Astrocyte (in vitro differentiated cells and primary cell): Measurements from ENCODE around the gene MRPS25. TPM values are rescaled to one million over a fixed set of nuclear protein-coding genes. Genes with fewer than 3 reads are reported as not detected.

Experiments
- DNase-seq: peaks from one replicate; pipeline ENCODE4 v3.0.0-alpha.2; 2010; ENCODE audit warnings: low read depth
- FAIRE-seq: peaks from 2 replicates; lab custom pipeline; 2011; peaks lifted over from hg19 to GRCh38; lab: Jason Lieb, UNC
- H2AFZ ChIP-seq: 2 replicates; pipeline ENCODE4 v1.6.0; 2012; ENCODE audit warnings: low read depth, low read length, inconsistent platforms
- H3K27ac ChIP-seq: 2 replicates; pipeline ENCODE4 v1.5.1; 2011; ENCODE audit warnings: low read depth, low read length, inconsistent platforms
- H3K27me3 ChIP-seq: 2 replicates; pipeline ENCODE4 v1.6.0; 2011; ENCODE audit warnings: low read length, inconsistent platforms; ENCODE audit not compliant: insufficient read depth
- H3K36me3 ChIP-seq: 2 replicates; pipeline ENCODE4 v1.5.1; 2011; ENCODE audit warnings: low read length, inconsistent platforms; ENCODE audit not compliant: insufficient read depth
- H3K4me1 ChIP-seq: 2 replicates; pipeline ENCODE4 v1.5.1; 2011; ENCODE audit warnings: low read length, inconsistent platforms; ENCODE audit not compliant: insufficient read depth
- H3K4me2 ChIP-seq: 2 replicates; pipeline ENCODE4 v1.6.0; 2012; ENCODE audit warnings: low read length, inconsistent platforms
- H3K4me3 ChIP-seq: 2 replicates; pipeline ENCODE4 v1.5.1; 2011; ENCODE audit warnings: low read depth, mild to moderate bottlenecking, low read length, inconsistent platforms; ENCODE audit not compliant: insufficient read depth
- H3K79me2 ChIP-seq: 2 replicates; pipeline ENCODE4 v1.6.0; 2012; ENCODE audit warnings: mild to moderate bottlenecking, low read length, inconsistent platforms; ENCODE audit not compliant: insufficient read depth
- H3K9ac ChIP-seq: 2 replicates; pipeline ENCODE4 v1.6.0; 2012; ENCODE audit warnings: mild to moderate bottlenecking, low read length, inconsistent platforms
- H3K9me3 ChIP-seq: 2 replicates; pipeline ENCODE4 v1.5.1; 2012; ENCODE audit warnings: low read depth, mild to moderate bottlenecking, low read length, inconsistent platforms; ENCODE audit not compliant: insufficient read depth
- H4K20me1 ChIP-seq: 2 replicates; pipeline ENCODE4 v1.6.0; 2012; ENCODE audit warnings: low read length, inconsistent platforms; ENCODE audit not compliant: insufficient read depth
- H3K27ac Mint-ChIP-seq: one replicate; pipeline ENCODE4 v1.8.0; 2021; ENCODE audit warnings: mild to moderate bottlenecking, mixed read lengths; ENCODE audit not compliant: unreplicated experiment
- H3K27me3 Mint-ChIP-seq: one replicate; pipeline ENCODE4 v1.8.0; 2021; ENCODE audit warnings: low read depth, mixed read lengths; ENCODE audit not compliant: unreplicated experiment
- H3K36me3 Mint-ChIP-seq: one replicate; pipeline ENCODE4 v1.8.0; 2021; ENCODE audit warnings: low read depth, mixed read lengths; ENCODE audit not compliant: unreplicated experiment
- H3K4me1 Mint-ChIP-seq: one replicate; pipeline ENCODE4 v1.8.0; 2021; ENCODE audit warnings: low read depth, mixed read lengths; ENCODE audit not compliant: unreplicated experiment
- H3K4me3 Mint-ChIP-seq: one replicate; pipeline ENCODE4 v1.8.0; 2021; ENCODE audit warnings: mild to moderate bottlenecking, moderate library complexity, mixed read lengths; ENCODE audit not compliant: unreplicated experiment
- H3K9me3 Mint-ChIP-seq: one replicate; pipeline ENCODE4 v1.8.0; 2021; ENCODE audit warnings: mild to moderate bottlenecking, mixed read lengths; ENCODE audit not compliant: unreplicated experiment
- EZH2 ChIP-seq: IDR thresholded peaks from 2 replicates; pipeline ENCODE4 v1.6.1; 2012; ENCODE audit warnings: mild to moderate bottlenecking, low read length, inconsistent platforms; ENCODE audit not compliant: insufficient read depth
- total RNA-seq: library from RNA; stranded (reverse); gene quantifications from 2 replicates; pipeline ENCODE4 v1.2.1, GENCODE V29; 2021
- TF ChIP-seq, protein P1 (sequence below): IDR thresholded peaks from 2 replicates; pipeline ENCODE4 v1.5.1; 2011; ENCODE audit warnings: low read depth, mild to moderate bottlenecking, inconsistent platforms, low read length, moderate library complexity; ENCODE audit not compliant: insufficient read depth

MRPS25 gene
- total RNA-seq, 1 donor from 2014 or later, result 38.9 TPM

DNA sequence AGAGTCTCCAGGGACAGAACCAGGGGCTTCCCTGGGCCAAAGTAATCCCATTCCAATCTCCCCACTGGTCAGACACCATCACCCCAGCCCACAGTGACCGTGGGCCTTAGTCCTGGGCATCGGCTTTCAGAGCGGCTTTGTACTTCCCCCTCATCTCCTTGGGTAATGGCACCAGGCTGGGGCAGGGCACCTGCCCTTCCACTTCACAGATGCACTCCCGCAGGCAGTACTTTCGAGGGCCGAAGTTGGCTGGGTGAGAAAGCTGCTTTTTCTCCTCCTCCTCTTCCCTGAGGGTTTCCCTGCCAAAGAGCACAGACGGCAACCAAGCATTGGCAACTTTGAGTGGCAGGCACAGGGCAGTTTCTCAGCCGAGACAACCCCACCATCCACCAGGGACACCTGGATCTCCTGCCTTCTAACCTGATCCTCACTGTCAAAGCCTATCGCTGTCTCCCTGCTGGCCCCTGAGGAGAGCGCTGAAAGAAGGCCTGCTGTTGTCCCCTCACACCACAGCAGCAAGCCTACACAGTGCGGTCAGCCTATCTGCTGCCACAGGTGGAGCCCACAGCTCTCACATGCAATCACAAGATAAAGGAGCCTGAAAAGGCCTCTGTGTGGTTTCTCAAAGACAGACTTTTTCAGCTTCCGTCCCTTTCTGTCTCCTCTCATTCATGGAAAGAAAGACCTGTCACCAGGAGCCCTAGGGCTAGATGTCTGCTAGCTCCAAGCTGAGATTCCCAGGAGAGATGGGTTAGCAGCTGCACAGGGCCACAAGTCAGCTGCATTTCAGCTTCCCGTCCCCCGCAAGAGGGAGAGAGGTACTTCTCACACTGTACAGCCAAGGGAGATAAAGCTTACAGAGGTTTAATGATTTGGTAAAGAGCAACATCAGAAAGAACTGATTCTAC lies 12.5 kb downstream of the MRPS25 start:
- H3K36me3 ChIP-seq, result peaks cover 33% of the 10 kb centered on the region
- H3K4me2 ChIP-seq, result no peak overlapping the region
- H3K9ac ChIP-seq, result no peak overlapping the region
- no peak overlapping the region for H3K4me3 ChIP-seq
- no peaks in the 10 kb centered on the region for H3K9me3 ChIP-seq
- H3K27me3 Mint-ChIP-seq, result no peaks in the 10 kb centered on the region
- H3K79me2 ChIP-seq, result peaks cover 74% of the 10 kb centered on the region
- FAIRE-seq (no peak), DNase-seq (no peak)
- no peaks in the 10 kb centered on the region for H3K27me3 ChIP-seq
- H3K27ac Mint-ChIP-seq, result peak overlapping the region; percentile 55
- no peaks in the 10 kb centered on the region for H3K4me1 ChIP-seq
- H3K27ac ChIP-seq, result no peak overlapping the region
- H4K20me1 ChIP-seq, result peaks cover 57% of the 10 kb centered on the region
- H2AFZ ChIP-seq, result no peak overlapping the region
- TF ChIP-seq, protein P1, sequence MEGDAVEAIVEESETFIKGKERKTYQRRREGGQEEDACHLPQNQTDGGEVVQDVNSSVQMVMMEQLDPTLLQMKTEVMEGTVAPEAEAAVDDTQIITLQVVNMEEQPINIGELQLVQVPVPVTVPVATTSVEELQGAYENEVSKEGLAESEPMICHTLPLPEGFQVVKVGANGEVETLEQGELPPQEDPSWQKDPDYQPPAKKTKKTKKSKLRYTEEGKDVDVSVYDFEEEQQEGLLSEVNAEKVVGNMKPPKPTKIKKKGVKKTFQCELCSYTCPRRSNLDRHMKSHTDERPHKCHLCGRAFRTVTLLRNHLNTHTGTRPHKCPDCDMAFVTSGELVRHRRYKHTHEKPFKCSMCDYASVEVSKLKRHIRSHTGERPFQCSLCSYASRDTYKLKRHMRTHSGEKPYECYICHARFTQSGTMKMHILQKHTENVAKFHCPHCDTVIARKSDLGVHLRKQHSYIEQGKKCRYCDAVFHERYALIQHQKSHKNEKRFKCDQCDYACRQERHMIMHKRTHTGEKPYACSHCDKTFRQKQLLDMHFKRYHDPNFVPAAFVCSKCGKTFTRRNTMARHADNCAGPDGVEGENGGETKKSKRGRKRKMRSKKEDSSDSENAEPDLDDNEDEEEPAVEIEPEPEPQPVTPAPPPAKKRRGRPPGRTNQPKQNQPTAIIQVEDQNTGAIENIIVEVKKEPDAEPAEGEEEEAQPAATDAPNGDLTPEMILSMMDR, result no peak
- TF ChIP-seq EZH2, result no peak
- H3K4me1 Mint-ChIP-seq, result peaks cover 13% of the 10 kb centered on the region
- peaks cover 20% of the 10 kb centered on the region for H3K36me3 Mint-ChIP-seq
- peak overlapping the region; percentile 2 for H3K4me3 Mint-ChIP-seq
- no peaks in the 10 kb centered on the region for H3K9me3 Mint-ChIP-seq

DNA sequence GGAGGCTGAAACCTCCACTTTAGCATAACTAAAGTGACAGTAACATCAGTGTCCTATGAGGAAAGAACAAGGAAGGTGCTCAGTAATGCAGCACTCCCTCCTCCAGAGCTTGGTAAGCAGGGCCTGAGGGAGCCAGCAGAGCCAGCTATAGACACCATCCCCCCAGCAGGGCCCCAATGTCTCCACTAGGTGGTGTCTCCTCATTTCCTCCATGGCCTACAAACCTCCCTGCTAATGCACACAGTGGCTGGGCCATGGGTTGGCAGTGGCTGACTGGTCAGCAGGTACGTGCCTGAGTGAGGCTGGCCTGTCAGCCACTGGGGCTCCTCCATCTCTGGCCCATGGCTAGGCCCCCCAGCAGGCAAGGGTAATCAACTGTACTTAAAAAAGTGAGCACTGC lies 13.6 kb downstream of the MRPS25 start:
- Histone ChIP-seq H3K9me3 (no peaks in the 10 kb centered on the region), H3K27me3 (no peaks in the 10 kb centered on the region), H3K4me2 (no peak overlapping the region), H2AFZ (no peak overlapping the region), H3K9ac (no peak overlapping the region), H3K79me2 (peaks cover 64% of the 10 kb centered on the region), H3K4me3 (no peak overlapping the region), H3K36me3 (peaks cover 40% of the 10 kb centered on the region), H3K27ac (no peak overlapping the region), H3K4me1 (no peaks in the 10 kb centered on the region), H4K20me1 (peaks cover 55% of the 10 kb centered on the region)
- H3K36me3 Mint-ChIP-seq, result peaks cover 22% of the 10 kb centered on the region
- no peaks in the 10 kb centered on the region for H3K27me3 Mint-ChIP-seq
- DNase-seq, result no peak
- H3K9me3 Mint-ChIP-seq, result no peaks in the 10 kb centered on the region
- no peak overlapping the region for H3K4me3 Mint-ChIP-seq
- no peak for TF ChIP-seq EZH2
- TF ChIP-seq, protein P1, result peak; percentile 62
- no peak for FAIRE-seq
- peaks cover 13% of the 10 kb centered on the region for H3K4me1 Mint-ChIP-seq
- H3K27ac Mint-ChIP-seq, result no peak overlapping the region
